Neutrophil (primary cell): ENCODE results near the gene GPHA2.

ENCODE experiments used
- H3K27ac ChIP-seq: fragments of 200-600 bp; sonication (generic); 2 replicates; pipeline ENCODE4 v1.5.1; 2016; ENCODE audit warnings: mild to moderate bottlenecking, moderate library complexity
- H3K27me3 ChIP-seq: fragments of 200-600 bp; sonication (generic); 2 replicates; pipeline ENCODE4 v1.6.0; 2016; ENCODE audit warnings: mild to moderate bottlenecking
- H3K36me3 ChIP-seq: fragments of 200-600 bp; sonication (generic); 2 replicates; pipeline ENCODE4 v1.5.1; 2017
- H3K4me1 ChIP-seq, 2 experiments: fragments of 200-600 bp in 1 of 2; sonication (generic) in 1 of 2; 1 replicate in 1 of 2; 2 replicates in 1 of 2; pipeline versions ENCODE4 v1.5.1 to v1.6.1; 2013 to 2016; ENCODE audit warnings: low read depth in 1 of 2, low read length in 1 of 2, mild to moderate bottlenecking in 1 of 2, moderate library complexity in 1 of 2; ENCODE audit not compliant: control insufficient read depth in 1 of 2, insufficient read depth in 1 of 2
- H3K4me3 ChIP-seq, 2 experiments: fragments of 200-600 bp in 1 of 2; sonication (generic) in 1 of 2; 1 replicate in 1 of 2; 2 replicates in 1 of 2; pipeline ENCODE4 v1.5.1; 2013 to 2016; ENCODE audit warnings: low read depth in 1 of 2, low read length in 1 of 2, mild to moderate bottlenecking in 1 of 2, moderate library complexity in 1 of 2
- H3K9me3 ChIP-seq: fragments of 200-600 bp; sonication (generic); 2 replicates; pipeline ENCODE4 v1.5.1; 2016
- CTCF ChIP-seq: fragments of 200-600 bp; sonication (generic); IDR thresholded peaks from 2 replicates; pipeline ENCODE4 v1.5.1; 2016; ENCODE audit warnings: antibody characterized with exemption

Gene GPHA2

GRCh38 chr11:64954201-64954600, 18.5 kb upstream of the GPHA2 start:
- no peaks in the 10 kb centered on the region for H3K36me3 ChIP-seq
- no peak overlapping the region for H3K27ac ChIP-seq
- H3K27me3 ChIP-seq: peaks cover 59% of the 10 kb centered on the region
- H3K9me3 ChIP-seq: no peaks in the 10 kb centered on the region
- H3K4me3 ChIP-seq: no peak overlapping the region
- no peaks in the 10 kb centered on the region for H3K4me1 ChIP-seq
- TF ChIP-seq CTCF: no peak

- no peak overlapping the region for H3K27ac ChIP-seq
- no peak overlapping the region for H3K4me3 ChIP-seq
- H3K27me3 ChIP-seq: peaks cover 58% of the 10 kb centered on the region
- no peak for TF ChIP-seq CTCF
- no peaks in the 10 kb centered on the region for H3K36me3 ChIP-seq
- H3K4me1 ChIP-seq: no peaks in the 10 kb centered on the region
- no peaks in the 10 kb centered on the region for H3K9me3 ChIP-seq
Observed at GRCh38 chr11:64951529-64951928, 15.8 kb upstream of the GPHA2 start.

- Histone ChIP-seq H3K4me3 (no peak overlapping the region), H3K36me3 (no peaks in the 10 kb centered on the region), H3K4me1 (no peaks in the 10 kb centered on the region), H3K27ac (no peak overlapping the region), H3K9me3 (no peaks in the 10 kb centered on the region), H3K27me3 (peaks cover 66% of the 10 kb centered on the region)
- no peak for TF ChIP-seq CTCF
Observed at GRCh38 chr11:64947208-64947814, 11.6 kb upstream of the GPHA2 start.

GRCh38 chr11:64936539-64936938, 846 bp upstream of the GPHA2 start:
- H3K27me3 ChIP-seq: peaks cover 30% of the 10 kb centered on the region
- H3K36me3 ChIP-seq: peaks cover 48% of the 10 kb centered on the region
- H3K4me1 ChIP-seq: peaks cover 7 to 10% of the 10 kb centered on the region in 2 experiments
- TF ChIP-seq CTCF: no peak
- H3K4me3 ChIP-seq: no peak overlapping the region
- no peak overlapping the region for H3K27ac ChIP-seq
- no peaks in the 10 kb centered on the region for H3K9me3 ChIP-seq

- H3K9me3 ChIP-seq: no peaks in the 10 kb centered on the region
- H3K4me3 ChIP-seq: no peak overlapping the region
- TF ChIP-seq CTCF: no peak
- peaks cover 7 to 10% of the 10 kb centered on the region in 2 experiments for H3K4me1 ChIP-seq
- peak overlapping the region; percentile 66 for H3K27ac ChIP-seq
- peaks cover 17% of the 10 kb centered on the region for H3K27me3 ChIP-seq
- peaks cover 66% of the 10 kb centered on the region for H3K36me3 ChIP-seq
Observed at GRCh38 chr11:64934682-64935358, 873 bp downstream of the GPHA2 start.
